OCI-LY7 (cell line): ENCODE measurements around the gene RRP12.

Experiments used
- EZH2phosphoT487 ChIP-seq: fragments of 200-600 bp; sonication (generic); IDR thresholded peaks from 2 replicates; pipeline ENCODE4 v1.6.1; 2018; ENCODE audit warnings: low read depth, borderline replicate concordance, mild to moderate bottlenecking, mixed run types, antibody characterized with exemption, low read length, moderate library complexity, mixed read lengths
- TF ChIP-seq, protein P1 (sequence below): fragments of 200-600 bp; sonication (generic); conservative IDR thresholded peaks from 2 replicates; pipeline ENCODE4 v1.5.1; 2014; ENCODE audit warnings: mild to moderate bottlenecking, antibody characterized with exemption, low read length, moderate library complexity, mixed read lengths

DNA sequence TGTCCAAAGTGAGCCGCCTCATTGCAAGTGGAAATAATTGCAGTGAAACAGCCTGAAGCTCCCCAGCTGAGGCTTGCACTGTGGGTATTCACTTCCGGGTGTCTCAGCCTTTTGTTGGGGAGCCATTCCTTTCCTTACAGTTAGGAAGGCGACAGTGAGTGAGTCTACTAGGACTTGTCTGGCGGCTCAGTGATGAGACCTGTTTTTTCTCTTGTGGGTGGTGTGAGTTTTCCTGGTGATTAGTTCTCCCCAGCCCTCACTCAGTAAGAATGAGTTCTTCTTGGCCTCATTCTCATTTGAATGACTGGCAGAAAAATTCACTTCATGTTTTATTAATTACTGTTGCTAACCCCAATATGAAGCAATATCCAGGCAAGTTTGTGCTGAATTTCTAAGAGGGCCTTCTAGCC, 27.4 kb upstream of the RRP12 start:
- TF ChIP-seq, protein P1, sequence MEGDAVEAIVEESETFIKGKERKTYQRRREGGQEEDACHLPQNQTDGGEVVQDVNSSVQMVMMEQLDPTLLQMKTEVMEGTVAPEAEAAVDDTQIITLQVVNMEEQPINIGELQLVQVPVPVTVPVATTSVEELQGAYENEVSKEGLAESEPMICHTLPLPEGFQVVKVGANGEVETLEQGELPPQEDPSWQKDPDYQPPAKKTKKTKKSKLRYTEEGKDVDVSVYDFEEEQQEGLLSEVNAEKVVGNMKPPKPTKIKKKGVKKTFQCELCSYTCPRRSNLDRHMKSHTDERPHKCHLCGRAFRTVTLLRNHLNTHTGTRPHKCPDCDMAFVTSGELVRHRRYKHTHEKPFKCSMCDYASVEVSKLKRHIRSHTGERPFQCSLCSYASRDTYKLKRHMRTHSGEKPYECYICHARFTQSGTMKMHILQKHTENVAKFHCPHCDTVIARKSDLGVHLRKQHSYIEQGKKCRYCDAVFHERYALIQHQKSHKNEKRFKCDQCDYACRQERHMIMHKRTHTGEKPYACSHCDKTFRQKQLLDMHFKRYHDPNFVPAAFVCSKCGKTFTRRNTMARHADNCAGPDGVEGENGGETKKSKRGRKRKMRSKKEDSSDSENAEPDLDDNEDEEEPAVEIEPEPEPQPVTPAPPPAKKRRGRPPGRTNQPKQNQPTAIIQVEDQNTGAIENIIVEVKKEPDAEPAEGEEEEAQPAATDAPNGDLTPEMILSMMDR = no peak
- TF ChIP-seq EZH2phosphoT487 = no peak
